Measurements from ENCODE around the gene TP53RK.

GRCh38 chr20:46703435-46703834, 14.2 kb upstream of the TP53RK start:
- TF ChIP-seq CTCF (IDR thresholded peaks at IDR 0.05) (no peak), POLR2A (IDR thresholded peaks at IDR 0.05) (no peak)

Measured in testis (tissue), 2 donors.